HUES48 (cell line): ENCODE data around the gene SPCS2.

ENCODE experiments used
- H3K27ac ChIP-seq: one replicate; pipeline ENCODE4 v1.7.0; 2013; ENCODE audit warnings: low read depth, low read length, inconsistent platforms
- H3K27me3 ChIP-seq: 2 replicates; pipeline ENCODE4 v1.6.1; 2013; ENCODE audit warnings: mild to moderate bottlenecking, low read length; ENCODE audit not compliant: control insufficient read depth, insufficient read depth
- H3K36me3 ChIP-seq: 2 replicates; pipeline ENCODE4 v1.6.1; 2013; ENCODE audit warnings: low read length; ENCODE audit not compliant: control insufficient read depth, insufficient read depth
- H3K4me1 ChIP-seq: 2 replicates; pipeline ENCODE4 v1.6.1; 2013; ENCODE audit warnings: mild to moderate bottlenecking, low read length; ENCODE audit not compliant: control insufficient read depth, insufficient read depth
- H3K4me3 ChIP-seq: 2 replicates; pipeline ENCODE4 v1.5.1; 2013; ENCODE audit warnings: mild to moderate bottlenecking, low read depth, low read length
- H3K9ac ChIP-seq: 2 replicates; pipeline ENCODE4 v1.6.1; 2013; ENCODE audit warnings: mild to moderate bottlenecking, low read depth, low read length, moderate library complexity
- H3K9me3 ChIP-seq: 2 replicates; pipeline ENCODE4 v1.6.1; 2013; ENCODE audit warnings: low read length; ENCODE audit not compliant: control insufficient read depth, insufficient read depth

SPCS2 gene

DNA sequence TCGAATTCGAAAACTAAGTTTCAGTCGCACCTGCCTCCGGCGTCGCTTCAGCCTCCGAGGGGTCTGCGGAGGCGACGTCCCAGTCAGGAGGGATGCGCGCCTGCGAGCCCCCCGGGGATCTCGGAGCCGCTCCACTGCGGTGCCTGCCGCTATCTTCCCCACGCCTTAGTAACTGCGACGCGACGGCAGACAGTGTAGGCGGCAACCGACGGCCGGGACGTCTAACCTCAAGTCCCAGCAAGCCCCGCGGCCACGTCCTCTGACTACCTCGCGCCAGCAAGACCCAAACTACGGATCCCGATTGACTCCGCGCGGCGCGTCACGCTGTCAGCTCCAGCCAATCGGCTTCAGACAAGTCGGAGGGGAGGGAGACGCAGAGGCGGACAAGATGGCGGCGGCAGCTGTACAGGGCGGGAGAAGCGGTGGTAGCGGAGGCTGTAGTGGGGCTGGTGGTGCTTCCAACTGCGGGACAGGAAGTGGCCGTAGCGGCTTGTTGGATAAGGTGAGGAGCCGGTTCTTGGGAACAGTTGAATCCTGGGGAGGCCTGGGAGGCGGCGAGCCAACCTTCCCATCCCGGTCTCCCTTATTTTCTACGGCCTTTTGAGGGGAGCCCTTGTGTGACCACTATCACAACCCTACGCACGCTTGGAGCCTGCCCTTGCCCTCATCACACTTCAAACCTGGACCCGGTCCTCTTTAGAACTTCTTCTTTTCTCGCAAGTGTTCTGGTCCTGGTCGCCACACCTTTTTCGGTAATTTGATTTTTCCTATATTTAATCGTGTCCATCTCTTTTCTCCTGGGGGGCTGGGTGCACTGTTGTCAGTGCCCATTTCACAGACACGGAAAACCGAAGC, at the start of gene SPCS2, which contains the start of gene XRRA1:
TSS of gene SPCS2 (plus strand) at position 369 of the 855 bp plus-strand sequence. CDS start at position 389, 20 bp downstream.
TSS of gene XRRA1 (minus strand) at position 194 of the 855 bp plus-strand sequence. CDS start 8,213 bp downstream, outside the sequence.
- Histone ChIP-seq H3K36me3 (peaks cover 16% of the 10 kb centered on the region), H3K4me1 (peaks cover 6% of the 10 kb centered on the region), H3K9ac (peak within 1 kb of the TSS; percentile 93)

GRCh38 chr11:74902342-74902741, 46.7 kb upstream of the SPCS2 start:
- Histone ChIP-seq H3K27ac (no peak overlapping the region), H3K4me3 (no peak overlapping the region), H3K9ac (no peak overlapping the region), H3K27me3 (no peaks in the 10 kb centered on the region), H3K4me1 (no peaks in the 10 kb centered on the region), H3K9me3 (peaks cover 16% of the 10 kb centered on the region), H3K36me3 (peaks cover 14% of the 10 kb centered on the region)

More for the DNA sequence above, at the start of gene SPCS2, which contains the start of gene XRRA1:
- Histone ChIP-seq H3K27ac (peak within 1 kb of the TSS; percentile 76), H3K9me3 (no peaks in the 10 kb centered on the region), H3K27me3 (no peaks in the 10 kb centered on the region), H3K4me3 (peak within 1 kb of the TSS; percentile 90)

DNA sequence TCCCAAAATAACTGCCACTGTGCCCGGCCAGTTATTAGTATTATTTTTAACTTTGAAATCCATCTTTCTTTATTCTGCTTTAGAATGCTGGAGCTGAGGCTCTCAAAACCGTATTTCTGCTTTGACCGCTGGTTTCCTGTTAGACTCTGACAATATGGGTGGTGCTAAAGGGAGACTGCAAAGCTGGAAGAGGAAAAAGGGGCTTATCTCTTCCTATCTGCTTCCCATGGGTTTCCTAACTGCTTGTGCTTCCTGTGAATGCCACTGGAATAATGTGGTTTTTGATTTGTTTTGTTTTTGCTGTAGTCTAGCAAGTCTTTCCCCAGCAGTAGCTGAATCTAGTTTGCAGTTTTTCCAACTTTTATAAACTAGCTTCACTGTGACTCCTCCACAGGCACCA, 43.7 kb upstream of the SPCS2 start:
- peaks cover 14% of the 10 kb centered on the region for H3K36me3 ChIP-seq
- H3K27ac ChIP-seq: no peak overlapping the region
- peaks cover 8% of the 10 kb centered on the region for H3K9me3 ChIP-seq
- no peaks in the 10 kb centered on the region for H3K27me3 ChIP-seq
- H3K9ac ChIP-seq: no peak overlapping the region
- H3K4me1 ChIP-seq: no peaks in the 10 kb centered on the region
- H3K4me3 ChIP-seq: no peak overlapping the region

DNA sequence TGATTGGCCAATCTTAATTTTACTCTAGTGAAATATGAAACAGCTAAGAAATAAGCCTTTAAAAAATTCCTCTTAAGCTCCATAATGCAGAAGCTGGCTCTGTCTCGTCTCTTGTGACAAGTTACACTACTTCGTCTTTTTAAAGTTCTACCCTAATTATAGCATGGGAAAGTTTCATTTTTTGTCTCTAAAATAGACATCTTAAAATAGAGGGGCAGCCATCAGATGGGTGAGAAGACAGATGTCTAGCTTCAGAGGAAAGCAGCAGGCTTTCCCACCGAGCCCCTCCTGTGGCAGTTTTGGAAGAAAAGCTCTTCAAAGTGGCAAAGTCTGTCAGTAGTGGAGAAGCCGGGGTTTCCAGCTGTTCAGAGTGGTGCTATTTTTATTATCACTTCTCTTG, 39.7 kb upstream of the SPCS2 start:
- Histone ChIP-seq H3K4me1 (no peaks in the 10 kb centered on the region), H3K9me3 (no peaks in the 10 kb centered on the region), H3K36me3 (peaks cover 14% of the 10 kb centered on the region), H3K27ac (no peak overlapping the region), H3K4me3 (no peak overlapping the region), H3K27me3 (no peaks in the 10 kb centered on the region), H3K9ac (no peak overlapping the region)

DNA sequence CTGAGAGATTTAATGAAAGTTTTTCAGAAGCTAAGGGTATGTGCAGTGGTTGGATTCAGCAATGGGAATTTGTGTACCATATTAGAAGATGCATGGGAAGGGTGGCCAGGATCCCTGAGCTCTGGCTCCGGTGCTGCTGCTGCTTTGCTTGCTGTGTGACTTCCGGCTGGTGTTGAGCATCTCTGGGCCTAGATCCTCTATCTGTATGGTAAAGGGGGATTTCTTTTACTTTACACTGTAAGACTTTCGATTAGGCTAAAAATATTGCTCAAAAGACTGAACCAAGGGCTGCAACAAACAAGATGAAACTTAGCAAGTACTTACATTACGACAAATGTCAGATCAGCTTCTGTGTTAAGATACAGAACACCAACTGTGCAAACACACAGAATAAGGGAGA, 39.3 kb upstream of the SPCS2 start:
- no peak overlapping the region for H3K4me3 ChIP-seq
- no peaks in the 10 kb centered on the region for H3K9me3 ChIP-seq
- H3K36me3 ChIP-seq: peaks cover 14% of the 10 kb centered on the region
- no peak overlapping the region for H3K9ac ChIP-seq
- H3K4me1 ChIP-seq: no peaks in the 10 kb centered on the region
- no peak overlapping the region for H3K27ac ChIP-seq
- no peaks in the 10 kb centered on the region for H3K27me3 ChIP-seq

DNA sequence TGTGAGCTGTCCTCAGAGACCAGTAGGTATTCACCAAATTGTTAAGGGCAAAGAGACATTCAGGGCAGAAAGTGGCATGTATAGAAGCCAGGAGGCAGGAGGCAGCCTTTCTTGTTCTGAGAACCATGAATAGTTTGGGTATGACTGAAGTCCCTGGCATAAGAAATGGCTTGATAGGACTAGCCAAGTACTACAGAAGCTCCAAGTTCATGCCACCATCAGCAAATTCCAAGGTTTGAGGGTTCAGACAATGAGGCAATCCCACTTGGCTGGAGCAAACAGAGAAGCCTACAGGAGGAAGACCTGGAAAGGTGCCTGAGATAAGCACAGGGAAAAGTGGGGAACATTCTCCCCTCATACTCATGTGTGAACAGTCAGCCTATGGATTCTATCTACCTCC, 25.9 kb upstream of the SPCS2 start:
- Histone ChIP-seq H3K9ac (no peak overlapping the region), H3K27ac (no peak overlapping the region), H3K27me3 (no peaks in the 10 kb centered on the region), H3K36me3 (peaks cover 32% of the 10 kb centered on the region), H3K4me3 (no peak overlapping the region), H3K9me3 (no peaks in the 10 kb centered on the region), H3K4me1 (no peaks in the 10 kb centered on the region)

DNA sequence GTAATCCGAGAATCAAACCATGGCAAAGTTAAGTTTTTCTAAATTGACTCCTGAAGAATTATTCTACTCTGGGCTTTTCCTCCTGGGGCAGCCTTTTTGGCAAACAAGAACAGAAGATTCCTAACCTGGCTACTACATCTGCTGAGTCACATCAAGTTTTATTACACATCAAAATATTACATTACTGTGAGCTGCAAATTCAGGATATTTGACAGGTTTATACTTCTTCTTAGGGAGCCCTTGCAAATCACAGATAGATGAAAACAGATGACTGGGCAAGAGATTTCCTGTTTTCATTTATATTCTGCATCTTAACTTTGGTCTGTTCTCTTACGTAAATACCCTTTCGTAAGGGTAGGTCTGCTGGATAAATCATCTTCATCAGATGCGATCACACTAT, 23.8 kb upstream of the SPCS2 start:
- Histone ChIP-seq H3K36me3 (peaks cover 18% of the 10 kb centered on the region), H3K27me3 (no peaks in the 10 kb centered on the region), H3K4me3 (no peak overlapping the region), H3K9me3 (no peaks in the 10 kb centered on the region), H3K27ac (no peak overlapping the region), H3K9ac (no peak overlapping the region), H3K4me1 (no peaks in the 10 kb centered on the region)

GRCh38 chr11:74926304-74927030, 22.6 kb upstream of the SPCS2 start:
- Histone ChIP-seq H3K4me1 (no peaks in the 10 kb centered on the region), H3K36me3 (peaks cover 8% of the 10 kb centered on the region)

DNA sequence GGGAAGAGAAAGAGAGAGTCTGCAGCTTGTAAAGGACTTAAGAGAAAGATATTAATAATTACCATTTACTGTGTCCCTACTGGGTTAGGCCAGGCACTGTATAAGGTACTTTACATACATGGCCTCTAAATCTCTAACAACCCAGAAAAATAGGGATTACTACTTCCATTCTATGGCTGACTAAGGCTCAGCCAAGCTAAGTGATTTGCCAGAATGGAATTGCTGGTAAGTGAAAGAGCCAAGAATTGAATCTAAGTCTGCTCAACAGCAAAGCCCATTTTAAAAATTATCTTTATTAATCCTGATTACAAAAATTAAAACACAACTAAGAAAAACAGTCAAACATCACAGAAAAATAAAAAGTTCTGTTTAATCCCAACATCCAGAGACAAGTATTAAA, 21.6 kb upstream of the SPCS2 start:
- Histone ChIP-seq H3K36me3 (peaks cover 15% of the 10 kb centered on the region), H3K27ac (no peak overlapping the region), H3K27me3 (no peaks in the 10 kb centered on the region), H3K4me3 (no peak overlapping the region), H3K4me1 (no peaks in the 10 kb centered on the region), H3K9me3 (no peaks in the 10 kb centered on the region), H3K9ac (no peak overlapping the region)

More at GRCh38 chr11:74926304-74927030, 22.6 kb upstream of the SPCS2 start:
- Histone ChIP-seq H3K9me3 (no peaks in the 10 kb centered on the region), H3K27ac (no peak overlapping the region), H3K9ac (no peak overlapping the region), H3K27me3 (no peaks in the 10 kb centered on the region), H3K4me3 (no peak overlapping the region)

- H3K4me3 ChIP-seq: no peak overlapping the region
- no peaks in the 10 kb centered on the region for H3K9me3 ChIP-seq
- no peaks in the 10 kb centered on the region for H3K27me3 ChIP-seq
- no peaks in the 10 kb centered on the region for H3K4me1 ChIP-seq
- H3K9ac ChIP-seq: no peak overlapping the region
- no peak overlapping the region for H3K27ac ChIP-seq
- H3K36me3 ChIP-seq: peaks cover 32% of the 10 kb centered on the region
Observed at GRCh38 chr11:74929431-74930363, 19.4 kb upstream of the SPCS2 start.
